Stimulated activated CD4-positive, alpha-beta T cell treated with anti-CD3 and anti-CD28 coated beads, TNF-alpha, amount 100 ng/mL, for 1 hour (primary cell): ENCODE results near the gene STPG1.

Source experiments
- DNase-seq, 3 donors: peaks; one replicate each; pipeline ENCODE4 v3.0.0-alpha.2; 2020; ENCODE audit warnings: low read depth in 3 of 3, low spot score in 1 of 3

STPG1 gene

DNA sequence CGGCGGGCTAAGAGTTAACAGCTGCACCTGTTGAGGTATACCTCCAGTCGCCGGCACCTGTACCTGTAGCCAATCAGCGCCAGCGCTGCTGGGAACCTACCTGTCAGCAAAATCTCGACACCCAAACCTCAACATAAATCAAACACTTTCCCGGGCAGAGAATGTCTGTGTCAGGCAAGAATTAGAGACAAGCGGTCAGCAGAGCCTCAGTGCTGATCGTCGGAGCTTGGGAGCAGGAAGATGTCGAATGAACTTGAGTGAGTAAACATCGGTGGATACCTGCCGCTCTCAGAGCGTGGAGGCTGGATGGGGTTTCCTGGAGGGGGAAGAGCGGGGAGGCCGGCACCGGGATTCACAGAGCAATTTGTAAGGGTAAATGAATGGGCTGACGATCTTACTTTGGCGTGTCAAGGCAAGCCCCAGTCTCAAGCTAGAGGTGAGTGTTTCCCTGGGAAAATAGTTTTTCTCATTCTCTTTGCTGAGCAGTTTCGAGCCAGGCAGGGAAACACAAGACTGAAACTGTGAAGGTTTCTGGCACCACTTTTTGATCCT is 94.2 kb downstream of the STPG1 start, which contains the start of gene GRHL3:
Gene GRHL3 (plus strand): TSS at position 46 of the 552 bp plus-strand sequence. CDS start 195 bp downstream, at position 241.
- DNase-seq = no peak

DNA sequence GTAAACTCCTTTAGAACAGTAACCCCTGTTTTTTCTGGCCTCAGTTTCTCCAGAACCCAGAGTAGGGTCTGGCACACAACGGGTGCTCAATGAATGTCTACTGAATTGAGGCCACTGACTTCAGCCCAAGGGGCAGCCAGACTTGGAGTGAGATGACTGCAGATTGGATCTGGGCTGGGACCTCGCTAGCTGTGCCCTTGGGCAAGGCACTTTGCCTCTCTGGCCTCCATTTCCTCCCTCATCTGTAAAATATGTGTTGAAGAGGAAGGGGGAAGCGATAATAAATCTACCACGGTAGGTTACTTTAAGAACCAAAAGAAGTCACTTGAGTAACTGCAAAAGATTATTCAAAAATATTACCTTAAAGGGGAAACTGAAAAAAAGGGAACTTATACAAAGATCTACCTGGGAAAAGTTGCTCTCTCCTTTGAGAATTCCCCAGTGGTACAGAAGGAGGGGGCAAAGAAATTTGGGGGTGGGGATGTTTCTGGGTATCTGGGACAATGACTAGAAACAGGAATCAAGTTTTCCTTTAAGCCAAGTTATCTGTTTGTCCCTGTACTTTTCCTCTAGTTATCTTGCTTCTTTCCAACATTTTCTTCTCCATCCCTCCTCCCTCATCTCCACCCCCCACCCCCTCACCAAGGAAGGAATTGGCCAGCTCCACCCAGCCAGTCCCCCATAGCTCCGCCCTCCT is 94.8 kb downstream of the STPG1 start:
- no peak for DNase-seq

DNA sequence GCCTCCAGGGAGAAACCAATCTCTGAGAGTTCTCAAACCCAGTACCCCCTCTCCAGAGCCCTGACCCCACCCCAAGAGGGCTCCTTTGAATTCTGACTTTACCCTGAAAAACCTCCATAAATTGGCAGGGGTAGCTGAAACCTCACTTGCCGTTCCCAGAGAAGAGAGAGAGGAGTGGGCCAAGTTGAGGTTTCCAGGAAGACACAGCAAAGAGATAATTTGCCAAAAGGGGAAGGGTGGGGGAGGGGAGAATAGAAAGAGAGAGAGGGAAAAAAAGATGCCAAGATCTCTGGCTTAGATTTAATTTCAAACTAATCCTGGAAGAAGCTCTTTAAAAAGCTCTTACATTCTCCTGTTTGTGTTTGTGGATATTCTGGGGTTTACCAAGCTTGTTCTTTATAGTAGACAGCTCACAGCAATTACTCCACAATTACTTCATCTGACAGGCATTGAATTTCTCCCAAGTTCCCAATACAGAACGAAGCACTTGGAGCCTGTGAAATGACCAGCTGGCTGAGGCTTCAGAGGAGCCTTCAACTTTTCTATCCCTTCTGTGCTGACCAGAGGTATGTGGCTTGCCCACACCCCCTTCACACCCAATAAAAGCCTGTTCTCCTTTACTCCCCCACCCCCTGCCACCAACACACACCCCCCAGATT is 95.5 kb downstream of the STPG1 start:
- no peak for DNase-seq

DNA sequence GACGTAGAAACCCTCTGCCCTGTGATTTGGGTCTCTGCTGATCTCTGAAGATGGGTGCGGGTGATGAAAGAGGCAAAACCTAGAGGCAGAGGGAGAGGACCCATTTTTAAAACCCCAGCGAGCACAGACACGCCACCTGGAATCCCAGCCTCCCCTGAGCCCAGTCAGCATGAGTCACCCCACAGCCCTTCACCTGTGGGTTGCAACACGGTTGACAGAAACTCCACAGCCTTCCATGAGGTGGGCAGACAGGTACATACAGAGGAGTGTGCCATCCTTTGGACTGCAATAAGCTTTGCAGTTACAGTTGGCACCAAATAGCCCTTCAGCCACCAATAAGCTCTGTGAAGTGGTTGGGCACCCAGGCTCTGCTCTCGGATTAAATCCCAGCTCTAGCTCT is 96.5 kb downstream of the STPG1 start:
- DNase-seq = no peak

DNA sequence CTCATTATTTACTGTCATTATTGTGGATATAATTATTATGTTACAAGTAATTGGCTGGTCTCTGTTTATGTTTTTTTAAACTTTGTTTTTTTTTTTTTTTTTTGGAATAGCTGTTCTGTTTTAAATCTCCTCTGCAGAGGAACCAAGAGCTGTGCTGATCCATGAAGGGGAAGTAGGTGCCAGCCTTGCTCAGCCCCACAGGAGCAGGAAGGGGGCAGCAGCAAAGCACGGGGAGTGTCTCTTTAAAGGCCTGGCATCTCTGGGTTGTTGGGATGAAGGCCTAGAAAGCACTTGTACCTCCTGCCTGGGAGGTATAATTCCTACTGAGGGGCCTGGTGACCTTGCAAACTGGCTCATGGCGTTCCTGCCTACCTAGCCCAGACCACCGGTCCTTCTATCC is 96.9 kb downstream of the STPG1 start:
- no peak for DNase-seq

DNA sequence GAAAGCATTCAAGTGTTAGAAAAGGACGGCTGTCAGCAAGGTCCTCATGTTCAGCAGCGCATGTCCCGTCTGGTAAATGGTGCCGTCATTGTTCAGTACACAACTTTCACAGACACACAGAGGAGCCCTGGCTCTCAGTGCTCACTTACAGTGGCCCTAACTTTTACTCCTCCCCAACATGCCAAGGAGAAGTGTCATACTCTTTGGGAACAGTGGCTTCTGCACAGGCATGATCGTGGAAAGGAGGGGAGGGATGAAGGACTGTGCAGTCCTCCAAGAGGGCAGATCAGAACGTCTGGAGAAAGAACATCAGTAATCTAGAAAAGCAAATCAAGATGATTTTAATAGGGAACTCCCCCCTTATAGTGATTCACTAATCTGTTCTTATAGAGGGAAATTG is 98.2 kb downstream of the STPG1 start:
- no peak for DNase-seq

DNA sequence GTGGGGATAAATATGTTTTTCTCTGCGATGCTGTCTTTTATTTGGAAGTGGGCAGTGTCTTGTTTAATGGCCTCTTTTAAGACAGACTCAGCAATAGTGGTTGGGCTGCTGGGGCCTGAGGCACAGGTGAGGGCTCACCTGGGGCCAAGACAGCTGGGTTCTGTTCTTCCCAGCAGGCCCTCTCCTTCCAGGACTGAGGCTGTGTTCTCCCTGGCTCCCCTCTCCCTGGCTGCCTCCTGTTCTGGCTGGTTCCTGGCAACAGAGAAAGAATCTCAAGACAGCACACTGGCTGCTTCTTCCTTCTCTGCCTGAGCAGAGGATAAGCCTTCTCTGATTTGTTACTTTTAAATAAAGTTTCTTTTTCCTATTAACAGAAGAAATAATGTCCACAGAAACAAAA is 101.8 kb downstream of the STPG1 start:
- no peak for DNase-seq

DNA sequence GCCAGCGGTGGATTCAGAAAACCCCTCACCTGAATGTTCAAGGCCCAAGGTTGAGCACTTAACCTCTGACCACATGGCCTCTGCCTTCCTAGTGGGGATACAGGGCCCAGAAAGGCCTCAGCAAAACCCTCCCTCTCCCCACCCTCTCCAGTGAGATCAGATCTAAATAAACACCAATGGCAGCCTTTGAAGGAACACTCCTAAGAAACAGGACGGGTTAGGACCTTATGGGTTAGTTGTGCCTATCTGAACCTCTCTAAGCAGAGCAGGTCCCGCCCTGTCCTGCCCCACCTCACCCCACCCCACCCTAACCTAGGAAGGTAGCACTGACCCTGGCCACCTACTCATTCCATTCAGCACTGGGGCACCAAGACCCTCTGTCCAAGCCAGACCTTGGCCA is 102.3 kb downstream of the STPG1 start:
- no peak for DNase-seq

DNA sequence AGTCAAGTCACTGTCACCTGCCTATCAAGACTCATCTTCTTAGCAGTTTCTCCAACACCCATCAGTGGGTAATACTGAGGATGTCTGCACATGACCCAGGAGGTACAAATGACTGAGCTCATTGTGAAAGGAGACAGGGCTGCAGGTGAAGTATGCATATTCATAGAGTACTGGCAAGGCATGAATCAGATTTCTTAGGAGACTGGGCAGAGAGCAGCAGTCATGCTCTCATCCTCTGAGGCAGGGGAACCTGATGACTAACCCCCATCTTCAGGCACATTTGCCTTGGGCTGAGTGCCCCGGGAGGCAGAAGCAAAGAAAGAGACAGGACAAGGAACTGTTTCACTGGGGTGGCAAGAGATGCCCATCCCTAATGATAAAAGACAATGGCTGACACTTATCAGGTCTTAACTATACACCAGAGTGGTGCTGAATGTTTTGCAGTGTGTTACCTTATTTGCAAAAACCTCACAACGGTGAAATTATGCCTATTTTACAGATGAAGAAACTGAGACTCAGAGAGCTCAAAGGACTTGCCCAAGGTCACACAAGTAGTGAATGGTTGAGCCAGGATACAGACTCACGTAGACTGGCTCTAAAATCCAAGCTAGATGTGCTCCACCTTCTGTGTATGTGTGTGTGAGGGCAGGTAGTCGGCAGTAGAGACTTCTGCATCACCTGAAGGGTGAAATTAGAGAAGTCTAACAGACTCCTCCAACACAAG is 103.7 kb downstream of the STPG1 start:
- DNase-seq = no peak

DNA sequence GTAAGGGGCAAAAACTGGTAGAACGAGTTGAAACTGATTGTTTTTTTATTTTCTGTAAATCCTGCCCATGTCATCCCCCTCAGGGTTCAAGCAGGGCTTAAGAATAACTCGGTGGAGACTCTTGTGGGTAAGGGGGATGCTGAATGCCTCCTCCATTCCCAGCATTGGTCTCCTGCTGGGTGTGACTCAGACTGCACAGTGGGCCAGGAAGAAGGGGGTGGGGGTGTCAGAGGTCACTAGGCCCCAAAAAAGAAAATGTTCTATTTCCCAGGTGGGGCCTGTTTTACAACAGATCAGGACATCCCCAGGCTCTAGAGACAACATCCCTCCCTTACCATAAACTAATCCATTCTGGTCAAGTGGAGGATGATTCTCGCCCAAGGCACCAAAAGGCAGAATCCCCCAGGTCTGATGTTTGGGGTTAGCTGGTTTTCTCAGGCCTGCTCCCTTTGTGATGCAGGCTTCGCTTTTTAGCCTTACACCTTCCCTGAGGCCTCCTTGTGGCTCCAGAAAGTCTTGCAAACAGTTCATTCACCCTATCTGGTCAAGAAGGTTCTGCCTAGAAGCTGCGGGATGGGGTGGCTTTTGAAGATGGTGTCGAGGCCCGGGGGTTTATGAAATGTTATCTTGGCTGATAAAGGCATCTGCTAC is 105.1 kb downstream of the STPG1 start:
- no peak for DNase-seq
